ENCODE measurements around the gene TENM4.

Gene TENM4

DNA sequence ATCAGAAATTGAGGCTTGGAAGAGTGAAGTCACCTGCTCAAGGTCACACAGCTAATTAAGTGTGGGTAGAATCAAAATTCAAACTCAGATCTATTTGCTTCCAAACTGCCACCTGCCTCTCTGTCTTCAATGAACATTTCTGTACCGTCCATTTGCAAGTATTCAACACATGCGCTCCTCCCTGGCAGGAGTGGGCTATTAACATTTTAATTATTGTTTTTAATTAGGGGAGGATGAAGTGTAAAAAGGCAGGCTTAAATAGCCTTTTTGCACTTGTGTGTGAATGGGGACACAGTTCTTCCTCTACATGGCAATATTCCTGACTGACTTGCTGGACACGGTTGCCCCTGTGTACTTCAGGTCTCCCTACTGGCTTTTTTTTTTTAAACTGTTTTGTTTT is 751.7 kb downstream of the TENM4 start:
- no peak for TF ChIP-seq POLR2A (IDR thresholded peaks at IDR 0.05; ENCODE audit: low read depth, low read length)
- no peak for FAIRE-seq
- DNase-seq (ENCODE audit: insufficient read length, low spot score), result no peak

- FAIRE-seq (no peak), DNase-seq (ENCODE audit: insufficient read length, low spot score) (no peak)
- no peak for TF ChIP-seq POLR2A (IDR thresholded peaks at IDR 0.05; ENCODE audit: low read depth, low read length)
These were observed 752.4 kb downstream of the TENM4 start for GRCh38 chr11:78688460-78688859.

DNA sequence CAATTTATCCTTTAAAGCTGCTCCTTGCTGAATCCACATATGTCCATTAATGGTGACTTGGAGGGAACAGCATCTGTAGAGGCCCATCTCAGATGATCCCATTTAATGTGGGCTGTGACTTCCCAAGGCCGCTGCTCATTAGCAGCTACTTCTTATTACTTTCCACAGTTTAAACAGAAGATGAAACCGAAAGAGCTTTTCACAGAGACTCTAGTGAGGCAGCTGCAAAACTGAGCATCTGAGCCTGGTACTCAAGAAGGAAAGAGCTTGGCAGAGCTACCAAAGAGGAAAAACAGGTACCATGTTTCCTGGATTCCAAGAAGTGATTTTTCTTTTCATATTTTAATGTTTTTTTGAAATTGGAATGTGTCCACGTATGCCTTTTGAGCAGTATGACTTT is 755.7 kb downstream of the TENM4 start:
- TF ChIP-seq POLR2A (IDR thresholded peaks at IDR 0.05; ENCODE audit: low read depth, low read length), result no peak
- no peak for FAIRE-seq
- DNase-seq (ENCODE audit: insufficient read length, low spot score), result no peak

DNA sequence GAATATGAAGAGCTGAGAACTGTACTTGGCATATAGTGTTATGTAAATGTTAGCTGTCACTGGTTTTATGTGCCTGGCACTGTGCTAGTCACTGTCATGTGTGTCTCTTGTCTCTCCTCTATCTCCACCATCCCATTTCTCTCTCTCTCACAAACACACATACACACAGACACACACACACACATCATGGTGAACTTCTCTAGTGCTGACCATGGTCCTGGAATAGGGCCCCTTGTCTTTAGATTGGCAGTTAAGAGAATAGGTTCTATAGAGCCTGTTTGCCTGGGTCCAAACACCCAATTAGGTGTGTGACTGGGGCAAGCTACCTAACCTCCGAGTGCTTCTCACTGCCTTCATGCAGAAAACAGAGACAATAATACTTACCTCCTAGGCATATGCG is 756.5 kb downstream of the TENM4 start:
- DNase-seq (ENCODE audit: insufficient read length, low spot score) (no peak), FAIRE-seq (no peak)
- TF ChIP-seq POLR2A (IDR thresholded peaks at IDR 0.05; ENCODE audit: low read depth, low read length), result no peak

DNA sequence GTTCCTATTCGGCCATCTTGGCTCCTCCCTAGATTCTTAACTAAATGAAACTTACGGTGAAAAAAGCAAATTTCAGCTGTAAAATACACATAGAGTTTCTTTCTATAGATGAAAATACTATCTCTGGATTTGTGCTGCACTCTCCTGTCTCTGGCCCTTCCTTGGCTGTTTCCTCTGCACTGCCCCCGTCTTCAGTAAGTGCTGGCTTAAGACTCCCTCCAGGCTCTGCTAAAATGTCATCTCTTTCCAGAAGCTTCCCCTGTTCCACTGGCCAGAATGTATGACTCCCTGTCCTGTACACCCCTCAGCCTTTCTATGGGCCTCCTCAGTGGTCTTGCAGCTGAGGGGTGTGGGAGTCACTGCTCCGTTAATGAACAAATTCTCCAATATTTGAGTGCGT is 757.1 kb downstream of the TENM4 start:
- DNase-seq (ENCODE audit: insufficient read length, low spot score), result no peak
- no peak for FAIRE-seq
- TF ChIP-seq POLR2A (IDR thresholded peaks at IDR 0.05; ENCODE audit: low read depth, low read length), result no peak

- FAIRE-seq (no peak), DNase-seq (ENCODE audit: insufficient read length, low spot score) (no peak)
- no peak for TF ChIP-seq POLR2A (IDR thresholded peaks at IDR 0.05; ENCODE audit: low read depth, low read length)
These were observed 764.7 kb downstream of the TENM4 start for GRCh38 chr11:78676026-78676557.

- no peak for TF ChIP-seq POLR2A (IDR thresholded peaks at IDR 0.05; ENCODE audit: low read depth, low read length)
- FAIRE-seq, result no peak
These were observed 767.8 kb downstream of the TENM4 start for GRCh38 chr11:78672850-78673620.

GRCh38 chr11:78669249-78669648 is 771.6 kb downstream of the TENM4 start:
- DNase-seq (ENCODE audit: insufficient read length, low spot score) (no peak), FAIRE-seq (no peak)
- no peak for TF ChIP-seq POLR2A (IDR thresholded peaks at IDR 0.05; ENCODE audit: low read depth, low read length)

More at GRCh38 chr11:78672850-78673620, 767.8 kb downstream of the TENM4 start:
- DNase-seq (ENCODE audit: insufficient read length, low spot score), result no peak

DNA sequence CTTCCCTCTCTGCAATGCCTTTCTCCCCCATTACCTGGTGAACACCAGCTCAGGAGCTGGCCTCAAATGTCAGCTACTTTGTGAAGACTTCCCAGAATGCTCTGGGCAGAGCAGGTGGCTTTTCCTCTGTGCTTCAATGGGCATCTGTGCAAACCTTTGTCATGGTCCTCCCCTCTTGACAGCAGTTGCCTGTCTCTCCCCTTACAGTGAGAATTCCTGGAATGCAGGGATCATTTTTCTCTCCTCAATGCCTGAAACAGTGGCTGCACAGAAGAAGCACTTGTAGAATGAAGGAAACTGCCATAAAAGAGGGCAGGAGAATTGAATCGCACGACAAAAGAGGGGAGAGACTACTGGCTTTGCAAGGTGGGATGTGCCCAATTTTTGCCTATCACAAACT is 773.4 kb downstream of the TENM4 start:
- no peak for FAIRE-seq

GRCh38 chr11:78666675-78667160 is 774.1 kb downstream of the TENM4 start:
- DNase-seq (ENCODE audit: insufficient read length, low spot score), result no peak
- FAIRE-seq, result no peak
- TF ChIP-seq POLR2A (IDR thresholded peaks at IDR 0.05; ENCODE audit: low read depth, low read length), result no peak

More for the DNA sequence above, 773.4 kb downstream of the TENM4 start:
- TF ChIP-seq POLR2A (IDR thresholded peaks at IDR 0.05; ENCODE audit: low read depth, low read length), result no peak
- no peak for DNase-seq (ENCODE audit: insufficient read length, low spot score)

DNA sequence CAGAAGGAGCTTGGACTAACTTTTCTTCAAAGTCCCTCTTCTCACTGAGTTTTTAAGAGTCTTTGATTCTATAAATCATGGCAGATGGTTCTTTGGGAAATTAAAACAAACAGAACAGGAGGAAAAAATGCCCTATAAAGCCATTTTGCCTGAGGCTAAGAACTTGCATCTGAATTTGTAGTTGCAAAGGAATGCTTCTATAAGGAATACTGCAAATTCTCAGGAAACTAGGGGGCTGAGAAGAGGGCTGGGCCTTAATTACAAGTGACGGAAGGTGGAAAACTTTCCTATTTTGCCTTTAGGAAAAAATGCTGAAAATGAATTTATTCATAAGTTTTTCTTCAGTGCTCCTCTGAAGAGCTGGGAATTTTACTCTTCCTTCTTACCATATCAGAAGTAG is 776.2 kb downstream of the TENM4 start:
- FAIRE-seq (no peak), DNase-seq (ENCODE audit: insufficient read length, low spot score) (no peak)
- TF ChIP-seq POLR2A (IDR thresholded peaks at IDR 0.05; ENCODE audit: low read depth, low read length), result no peak

- DNase-seq (ENCODE audit: insufficient read length, low spot score) (no peak), FAIRE-seq (no peak)
- TF ChIP-seq POLR2A (IDR thresholded peaks at IDR 0.05; ENCODE audit: low read depth, low read length), result no peak
These were observed 778.0 kb downstream of the TENM4 start for GRCh38 chr11:78662811-78663210.

DNA sequence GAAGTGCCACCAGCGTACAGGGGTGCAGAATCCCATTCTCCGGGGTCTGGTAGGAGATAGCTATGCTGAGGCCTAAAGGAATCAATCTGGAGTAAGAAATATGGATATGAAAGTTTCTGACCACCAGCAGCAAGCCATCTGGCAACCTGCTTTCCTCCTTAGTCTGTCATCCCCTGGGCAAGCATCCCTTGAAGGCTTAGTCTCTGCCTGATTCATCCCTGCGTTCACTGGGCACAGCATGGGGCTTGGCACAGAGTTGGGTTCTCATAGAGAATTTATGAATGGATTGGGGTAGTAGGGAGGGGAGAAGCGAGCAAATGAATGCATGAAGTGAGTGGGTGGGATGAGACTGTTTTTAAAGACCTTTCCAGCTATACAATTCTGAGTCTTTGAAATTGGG is 780.4 kb downstream of the TENM4 start:
- peak; percentile 84 for FAIRE-seq
- DNase-seq (ENCODE audit: insufficient read length, low spot score), result peak; percentile 57
- no peak for TF ChIP-seq POLR2A (IDR thresholded peaks at IDR 0.05; ENCODE audit: low read depth, low read length)

DNA sequence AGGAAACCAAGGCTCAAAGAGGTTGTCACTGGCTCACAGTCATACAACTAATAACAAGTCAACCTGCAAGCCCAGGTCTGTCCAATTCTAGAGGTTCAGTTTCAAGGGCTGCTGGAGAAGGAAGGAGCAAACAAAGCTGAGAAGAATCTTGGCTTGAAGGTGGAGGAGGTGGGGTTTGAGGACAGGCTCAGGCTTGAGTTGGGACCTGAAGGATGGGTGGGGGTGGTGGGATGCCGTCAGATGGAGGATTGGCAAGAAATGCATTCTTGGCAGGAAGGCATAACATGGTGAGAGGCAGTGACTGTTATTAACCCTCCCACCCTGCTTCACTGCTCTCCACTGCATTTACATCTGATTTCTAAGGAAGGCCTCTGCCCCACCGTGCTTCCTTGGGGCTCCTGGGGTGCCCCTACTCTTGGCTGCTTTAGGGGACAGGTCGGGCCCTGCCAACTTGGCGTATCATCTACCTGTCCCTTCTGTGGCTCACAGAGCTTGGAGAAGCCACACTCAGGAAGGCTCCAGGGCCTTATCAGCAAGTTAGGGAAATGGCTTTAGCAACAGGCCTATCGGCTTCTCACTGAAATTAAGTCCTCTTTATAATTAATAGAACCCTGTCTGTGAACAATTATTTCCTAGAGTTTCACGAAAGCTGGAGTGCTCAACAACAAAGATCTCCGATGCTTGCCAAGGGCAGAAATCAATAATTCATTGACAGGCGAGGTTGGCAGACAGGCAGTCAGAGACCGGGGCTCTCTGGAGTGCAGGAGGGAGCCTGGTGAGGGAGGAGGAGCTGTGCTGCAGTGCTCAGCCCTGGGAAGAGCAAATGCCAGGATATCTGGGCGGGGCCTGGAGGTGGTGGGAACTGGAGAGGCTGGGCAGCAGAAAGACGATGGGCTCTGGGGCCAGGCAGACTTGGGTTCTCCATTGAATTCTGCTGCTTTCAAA is 781.2 kb downstream of the TENM4 start:
- DNase-seq (ENCODE audit: insufficient read length, low spot score), result no peak
- no peak for FAIRE-seq
- no peak for TF ChIP-seq POLR2A (IDR thresholded peaks at IDR 0.05; ENCODE audit: low read depth, low read length)

Measured in H54 (cell line).